HFFc6 (cell line): ENCODE measurements around the gene NFATC3. TPM values are rescaled to one million over a fixed set of nuclear protein-coding genes. Genes with fewer than 3 reads are reported as not detected.

ENCODE experiments used
- DNase-seq: peaks from one replicate; pipeline ENCODE4 v3.0.0-alpha.2; 2018
- H3K27ac Mint-ChIP-seq: 2 replicates; pipeline ENCODE4 v1.8.0; 2020; ENCODE audit warnings: mild to moderate bottlenecking, mixed read lengths
- H3K27me3 Mint-ChIP-seq: 2 replicates; pipeline ENCODE4 v1.8.0; 2021; ENCODE audit warnings: mild to moderate bottlenecking, moderate library complexity, mixed read lengths; ENCODE audit not compliant: insufficient read depth
- H3K36me3 Mint-ChIP-seq: 2 replicates; pipeline ENCODE4 v1.8.0; 2021; ENCODE audit warnings: low read depth, mixed read lengths
- H3K4me1 Mint-ChIP-seq: 2 replicates; pipeline ENCODE4 v1.8.0; 2020; ENCODE audit warnings: low read depth, mixed read lengths
- H3K4me3 Mint-ChIP-seq: 2 replicates; pipeline ENCODE4 v1.8.0; 2020; ENCODE audit warnings: mild to moderate bottlenecking, moderate library complexity, mixed read lengths
- H3K9me3 Mint-ChIP-seq: 2 replicates; pipeline ENCODE4 v1.8.0; 2020; ENCODE audit warnings: mild to moderate bottlenecking, mixed read lengths
- total RNA-seq, 6 experiments: library from RNA; stranded (reverse); fragmentation: NEBNext Ultra II Directional; extraction: Animal tissue kit (Norgen Biotek cat#: 25700); gene quantifications; 2 replicates in 1 of 6; 3 replicates in 5 of 6; pipeline ENCODE4 v1.2.3, GENCODE V29; 2021
- TF ChIP-seq, protein P1 (sequence below): fragments of 200-600 bp; sonication (generic); IDR thresholded peaks from 2 replicates; pipeline ENCODE4 v1.5.0; 2021; ENCODE audit warnings: antibody characterized with exemption, mild to moderate bottlenecking

The NFATC3 gene
- total RNA-seq, 6 experiments from 2014 or later: 17.2 to 20.7 (median 19.9) TPM

DNA sequence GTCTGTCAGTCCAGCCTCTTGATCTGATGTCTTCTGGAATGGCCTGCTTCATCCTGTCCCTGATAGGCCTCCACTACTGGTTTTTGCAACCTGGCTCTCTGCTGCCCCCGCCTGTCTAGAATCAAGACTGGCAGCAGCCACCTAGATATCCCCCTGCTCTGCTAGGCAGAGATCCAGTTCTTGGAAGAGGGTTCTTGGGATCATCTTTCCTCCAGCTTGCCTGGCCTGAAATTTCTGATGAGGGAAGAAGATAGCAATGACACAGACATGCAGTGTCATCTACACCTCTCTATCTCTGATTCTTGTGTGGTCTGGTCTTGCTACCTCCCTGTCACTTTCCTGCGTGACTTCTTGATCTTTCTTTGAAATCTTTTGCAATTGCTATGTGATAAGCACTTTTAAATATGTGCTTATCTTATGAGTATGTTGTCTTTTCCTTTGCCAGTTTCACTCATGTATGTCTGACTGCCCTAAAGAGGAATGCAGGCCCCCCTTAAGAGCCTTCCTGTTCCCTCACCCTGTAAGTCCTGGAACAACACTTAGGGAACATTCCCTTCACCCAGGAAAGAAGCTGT is 20.3 kb upstream of the NFATC3 start:
- Mint-ChIP-seq H3K36me3 (peaks cover 8% of the 10 kb centered on the region; the same call in 1 of the 2 replicates), H3K4me3 (no peak overlapping the region; the same call in 1 of the 2 replicates), H3K27ac (peak overlapping the region; percentile 64), H3K9me3 (no peaks in the 10 kb centered on the region), H3K27me3 (no peaks in the 10 kb centered on the region), H3K4me1 (peaks cover 28% of the 10 kb centered on the region)
- peak; percentile 87 for DNase-seq
- TF ChIP-seq, protein P1, sequence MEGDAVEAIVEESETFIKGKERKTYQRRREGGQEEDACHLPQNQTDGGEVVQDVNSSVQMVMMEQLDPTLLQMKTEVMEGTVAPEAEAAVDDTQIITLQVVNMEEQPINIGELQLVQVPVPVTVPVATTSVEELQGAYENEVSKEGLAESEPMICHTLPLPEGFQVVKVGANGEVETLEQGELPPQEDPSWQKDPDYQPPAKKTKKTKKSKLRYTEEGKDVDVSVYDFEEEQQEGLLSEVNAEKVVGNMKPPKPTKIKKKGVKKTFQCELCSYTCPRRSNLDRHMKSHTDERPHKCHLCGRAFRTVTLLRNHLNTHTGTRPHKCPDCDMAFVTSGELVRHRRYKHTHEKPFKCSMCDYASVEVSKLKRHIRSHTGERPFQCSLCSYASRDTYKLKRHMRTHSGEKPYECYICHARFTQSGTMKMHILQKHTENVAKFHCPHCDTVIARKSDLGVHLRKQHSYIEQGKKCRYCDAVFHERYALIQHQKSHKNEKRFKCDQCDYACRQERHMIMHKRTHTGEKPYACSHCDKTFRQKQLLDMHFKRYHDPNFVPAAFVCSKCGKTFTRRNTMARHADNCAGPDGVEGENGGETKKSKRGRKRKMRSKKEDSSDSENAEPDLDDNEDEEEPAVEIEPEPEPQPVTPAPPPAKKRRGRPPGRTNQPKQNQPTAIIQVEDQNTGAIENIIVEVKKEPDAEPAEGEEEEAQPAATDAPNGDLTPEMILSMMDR: peak; percentile 87

- Mint-ChIP-seq H3K4me3 (peak overlapping the region; percentile 55), H3K36me3 (peaks cover 8% of the 10 kb centered on the region), H3K9me3 (no peaks in the 10 kb centered on the region), H3K4me1 (peaks cover 28% of the 10 kb centered on the region), H3K27ac (peak overlapping the region; percentile 64), H3K27me3 (no peaks in the 10 kb centered on the region)
- peak; percentile 75 for DNase-seq
- TF ChIP-seq, protein P1: no peak; the same call in 1 of the 2 replicates
Observed at GRCh38 chr16:68065716-68066305, 19.4 kb upstream of the NFATC3 start.

DNA sequence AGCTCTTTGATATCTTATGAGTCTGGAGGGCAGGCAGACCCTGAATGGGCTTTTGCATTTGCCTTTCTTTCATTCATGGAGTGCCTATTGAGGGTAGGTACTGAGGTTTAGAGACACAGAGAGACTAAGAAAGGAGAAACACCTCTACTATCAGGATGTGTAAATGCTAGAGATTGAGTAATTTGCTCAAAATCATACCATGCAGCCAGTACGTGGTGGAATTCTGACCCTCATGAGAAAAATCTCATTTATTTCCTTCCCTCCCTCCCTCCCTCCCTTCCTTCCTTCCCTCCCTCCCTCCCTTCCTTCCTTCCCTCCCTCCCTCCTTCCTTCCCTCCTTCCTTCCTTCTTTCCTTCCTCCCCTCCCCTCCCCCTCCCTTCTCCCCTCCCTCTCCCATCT is 18.4 kb upstream of the NFATC3 start:
- Mint-ChIP-seq H3K27me3 (no peaks in the 10 kb centered on the region), H3K4me1 (peaks cover 31% of the 10 kb centered on the region), H3K9me3 (no peaks in the 10 kb centered on the region), H3K27ac (no peak overlapping the region), H3K36me3 (peaks cover 8% of the 10 kb centered on the region), H3K4me3 (no peak overlapping the region)
- DNase-seq: no peak
- TF ChIP-seq, protein P1: no peak

- H3K4me1 Mint-ChIP-seq: peaks cover 40% of the 10 kb centered on the region
- DNase-seq: no peak
- no peak overlapping the region for H3K27ac Mint-ChIP-seq
- H3K36me3 Mint-ChIP-seq: peaks cover 16% of the 10 kb centered on the region
- H3K4me3 Mint-ChIP-seq: no peak overlapping the region
- TF ChIP-seq, protein P1: no peak
- H3K9me3 Mint-ChIP-seq: no peaks in the 10 kb centered on the region
- H3K27me3 Mint-ChIP-seq: no peaks in the 10 kb centered on the region
Observed at GRCh38 chr16:68068926-68069325, 16.2 kb upstream of the NFATC3 start.

DNA sequence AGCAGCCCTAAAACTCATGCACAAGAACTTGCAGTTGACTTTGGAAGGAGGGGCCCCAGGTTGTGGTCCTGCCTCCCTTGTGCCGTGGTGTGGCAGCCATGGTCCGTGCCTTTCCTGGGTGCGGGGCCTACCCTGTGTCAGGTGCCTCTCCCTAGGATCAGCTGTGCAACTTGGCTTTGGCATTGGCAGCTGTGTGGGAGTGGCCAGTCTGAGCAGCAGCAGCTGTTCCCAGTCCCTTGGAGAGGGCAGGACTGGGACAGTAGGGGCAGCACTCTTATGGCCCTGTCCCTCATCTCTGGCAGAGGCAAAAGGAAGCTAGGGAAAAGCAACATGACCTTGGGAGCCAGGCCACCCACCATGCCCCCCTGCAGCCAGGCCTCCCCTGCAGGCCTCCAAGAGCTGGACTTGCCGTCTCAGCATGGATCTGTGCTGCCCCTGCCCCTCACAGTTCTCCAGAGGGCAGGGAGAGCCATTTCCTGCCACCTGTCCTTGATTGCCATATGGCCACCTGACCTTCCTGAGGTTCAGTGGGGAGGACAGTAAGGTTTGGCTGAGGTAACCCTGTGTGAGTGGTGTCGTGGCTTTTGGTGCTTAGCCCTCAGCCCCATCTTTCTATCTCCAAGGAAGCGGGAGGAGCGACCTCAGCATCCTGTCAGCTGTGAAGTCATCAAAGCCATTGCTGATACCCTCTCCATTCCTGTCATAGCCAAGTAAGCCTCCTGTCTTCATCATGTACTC is 15.5 kb upstream of the NFATC3 start:
- H3K9me3 Mint-ChIP-seq: no peaks in the 10 kb centered on the region
- H3K27ac Mint-ChIP-seq: no peak overlapping the region
- DNase-seq: no peak
- no peaks in the 10 kb centered on the region for H3K27me3 Mint-ChIP-seq
- H3K4me3 Mint-ChIP-seq: no peak overlapping the region
- peaks cover 19% of the 10 kb centered on the region for H3K36me3 Mint-ChIP-seq
- TF ChIP-seq, protein P1: no peak
- H3K4me1 Mint-ChIP-seq: peaks cover 32% of the 10 kb centered on the region
